Smooth muscle cell (in vitro differentiated cells): ENCODE results near the gene VDAC1. TPM values are rescaled to one million over a fixed set of nuclear protein-coding genes. Genes with fewer than 3 reads are reported as not detected.

Experiments
- DNase-seq: peaks from one replicate; lab custom pipeline; 2025; ENCODE audit not compliant: unreplicated experiment; lab: John Stamatoyannopoulos, UW
- H2AFZ ChIP-seq: fragments of 200-600 bp; sonication (generic); 2 replicates; pipeline ENCODE4 v1.6.0; 2016; ENCODE audit warnings: antibody characterized with exemption, low read depth, mild to moderate bottlenecking
- H3F3A ChIP-seq: fragments of 200-600 bp; sonication (generic); 2 replicates; pipeline ENCODE4 v1.6.0; 2017; ENCODE audit warnings: antibody characterized with exemption, low read depth
- H3K27ac ChIP-seq: fragments of 200-600 bp; sonication (generic); 2 replicates; pipeline ENCODE4 v1.5.1; 2016; ENCODE audit warnings: low read depth, mild to moderate bottlenecking
- H3K27me3 ChIP-seq: fragments of 200-600 bp; sonication (generic); 2 replicates; pipeline ENCODE4 v1.6.1; 2016; ENCODE audit warnings: low read depth, mild to moderate bottlenecking
- H3K36me3 ChIP-seq: fragments of 200-600 bp; sonication (generic); 2 replicates; pipeline ENCODE4 v1.5.1; 2016; ENCODE audit warnings: low read depth
- H3K4me1 ChIP-seq: fragments of 200-600 bp; sonication (generic); 2 replicates; pipeline ENCODE4 v1.5.1; 2016; ENCODE audit warnings: low read depth
- H3K4me2 ChIP-seq: fragments of 200-600 bp; sonication (generic); 2 replicates; pipeline ENCODE4 v1.6.0; 2016; ENCODE audit warnings: mild to moderate bottlenecking
- H3K4me3 ChIP-seq: fragments of 200-600 bp; sonication (generic); 2 replicates; pipeline ENCODE4 v1.5.1; 2016; ENCODE audit warnings: mild to moderate bottlenecking
- H3K79me2 ChIP-seq: fragments of 200-600 bp; sonication (generic); 2 replicates; pipeline ENCODE4 v1.6.0; 2016; ENCODE audit warnings: low read depth, mild to moderate bottlenecking
- H3K9ac ChIP-seq: fragments of 200-600 bp; sonication (generic); 2 replicates; pipeline ENCODE4 v1.6.0; 2016; ENCODE audit warnings: low read depth
- H3K9me3 ChIP-seq: fragments of 200-600 bp; sonication (generic); replicated peaks from 2 replicates; pipeline ENCODE4 v1.5.1; 2016; ENCODE audit warnings: low read depth
- H4K20me1 ChIP-seq: fragments of 200-600 bp; sonication (generic); 2 replicates; pipeline ENCODE4 v1.6.0; 2016; ENCODE audit warnings: low read depth
- WGBS: methylation state at CpG from one replicate; pipeline ENCODE4 v1.1.7; 2016; ENCODE audit warnings: low lambda C conversion rate; 5-methylcytosine and 5-hydroxymethylcytosine counted together
- polyA plus RNA-seq: library from polyadenylated mRNA; unstranded; fragments of >200 nt; fragmentation: Nextera tagmentation; extraction: Ambion mirVana; gene quantifications from 2 replicates; pipeline ENCODE4 v1.2.1, GENCODE V29; 2016
- total RNA-seq: library from RNA; depleted of rRNA; stranded (reverse); fragments of >200 nt; gene quantifications from 2 replicates; pipeline ENCODE4 v1.2.3, GENCODE V29; 2014
- TF ChIP-seq, protein P1 (sequence below): fragments of 200-600 bp; sonication (generic); IDR thresholded peaks from 2 replicates; pipeline ENCODE4 v1.5.1; 2017; ENCODE audit warnings: borderline replicate concordance, mild to moderate bottlenecking, antibody characterized with exemption; ENCODE audit not compliant: insufficient read depth, poor library complexity, severe bottlenecking

The VDAC1 gene
- total and polyA plus RNA-seq, 2 experiments from 2014 or later, result 221 to 252 TPM

DNA sequence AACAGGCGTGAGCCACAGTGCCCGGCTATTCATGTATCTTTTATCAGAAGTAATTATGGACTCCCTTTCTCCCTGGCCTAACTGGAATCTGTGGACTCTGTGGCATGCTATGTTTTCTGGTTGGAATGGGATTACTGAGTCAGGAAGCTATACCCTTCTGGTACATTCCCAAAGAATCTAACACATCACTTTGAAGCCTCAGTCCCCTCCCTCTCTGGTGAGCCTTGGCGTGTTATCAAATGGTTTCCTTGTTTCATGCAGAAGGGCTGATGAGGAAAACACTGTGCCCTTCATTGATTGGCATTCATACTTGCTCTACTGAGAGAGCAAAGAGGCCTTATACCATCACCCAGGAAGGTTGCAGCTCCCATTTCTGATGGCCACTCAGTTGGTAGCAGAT lies 59.2 kb downstream of the VDAC1 start:
- WGBS, result 62% methylated on average over 3 of the region's 3 CpGs
- Histone ChIP-seq H3K4me2 (no peak overlapping the region), H3K27me3 (no peaks in the 10 kb centered on the region), H3K36me3 (no peaks in the 10 kb centered on the region), H3K4me3 (no peak overlapping the region), H3K9ac (no peak overlapping the region), H3K27ac (no peak overlapping the region), H3K4me1 (no peaks in the 10 kb centered on the region), H4K20me1 (no peaks in the 10 kb centered on the region), H3K79me2 (no peaks in the 10 kb centered on the region), H2AFZ (no peak overlapping the region), H3F3A (no peaks in the 10 kb centered on the region), H3K9me3 (no peaks in the 10 kb centered on the region)
- TF ChIP-seq, protein P1, sequence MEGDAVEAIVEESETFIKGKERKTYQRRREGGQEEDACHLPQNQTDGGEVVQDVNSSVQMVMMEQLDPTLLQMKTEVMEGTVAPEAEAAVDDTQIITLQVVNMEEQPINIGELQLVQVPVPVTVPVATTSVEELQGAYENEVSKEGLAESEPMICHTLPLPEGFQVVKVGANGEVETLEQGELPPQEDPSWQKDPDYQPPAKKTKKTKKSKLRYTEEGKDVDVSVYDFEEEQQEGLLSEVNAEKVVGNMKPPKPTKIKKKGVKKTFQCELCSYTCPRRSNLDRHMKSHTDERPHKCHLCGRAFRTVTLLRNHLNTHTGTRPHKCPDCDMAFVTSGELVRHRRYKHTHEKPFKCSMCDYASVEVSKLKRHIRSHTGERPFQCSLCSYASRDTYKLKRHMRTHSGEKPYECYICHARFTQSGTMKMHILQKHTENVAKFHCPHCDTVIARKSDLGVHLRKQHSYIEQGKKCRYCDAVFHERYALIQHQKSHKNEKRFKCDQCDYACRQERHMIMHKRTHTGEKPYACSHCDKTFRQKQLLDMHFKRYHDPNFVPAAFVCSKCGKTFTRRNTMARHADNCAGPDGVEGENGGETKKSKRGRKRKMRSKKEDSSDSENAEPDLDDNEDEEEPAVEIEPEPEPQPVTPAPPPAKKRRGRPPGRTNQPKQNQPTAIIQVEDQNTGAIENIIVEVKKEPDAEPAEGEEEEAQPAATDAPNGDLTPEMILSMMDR, result no peak
- no peak for DNase-seq

DNA sequence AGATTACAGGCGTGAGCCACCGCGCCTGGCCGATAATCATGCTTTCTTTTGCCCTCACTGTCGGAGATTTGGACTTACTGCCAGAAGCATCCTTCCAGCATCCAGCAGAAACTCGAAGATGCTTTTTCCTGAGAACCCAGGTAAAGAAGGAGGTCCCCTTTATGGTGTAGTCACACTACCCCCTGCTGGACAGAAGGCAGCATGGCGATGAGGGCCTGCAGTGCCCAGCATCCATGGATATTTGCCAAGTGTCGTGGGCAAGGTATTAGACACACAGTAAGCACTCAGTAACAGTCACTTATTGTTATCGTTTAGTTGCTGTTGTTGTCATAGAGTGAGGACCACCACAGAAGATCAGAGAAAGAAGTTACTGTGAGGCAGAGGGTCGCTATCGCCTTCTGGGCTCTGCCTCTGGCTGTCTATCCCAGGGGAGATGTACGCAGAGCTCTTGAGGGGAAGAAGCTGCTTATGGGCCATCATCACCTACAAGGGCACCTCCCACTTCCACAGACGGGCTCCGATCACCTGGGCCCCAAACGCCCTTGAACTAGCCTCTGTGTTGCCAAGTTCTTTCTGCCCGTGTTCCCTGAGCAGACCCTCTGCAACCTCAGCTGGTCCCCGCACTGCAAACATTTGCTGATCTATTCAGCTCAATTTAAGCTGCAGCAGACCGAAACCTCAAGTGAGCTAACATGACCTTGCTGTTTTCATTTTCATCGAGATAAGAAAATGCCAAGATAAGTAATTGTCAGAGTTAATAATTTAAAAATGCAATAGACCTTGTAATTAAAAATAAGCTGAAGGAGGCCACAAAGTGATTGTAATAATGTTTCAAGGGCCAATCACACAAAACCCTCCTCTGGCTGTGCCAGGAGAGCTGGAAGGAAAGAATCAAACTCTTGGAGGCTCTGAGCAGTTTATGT lies 60.3 kb downstream of the VDAC1 start:
- Histone ChIP-seq H3K79me2 (no peaks in the 10 kb centered on the region), H3K9ac (no peak overlapping the region), H3K36me3 (no peaks in the 10 kb centered on the region), H3K9me3 (no peaks in the 10 kb centered on the region), H3K4me1 (no peaks in the 10 kb centered on the region), H3K4me3 (no peak overlapping the region), H3K27me3 (no peaks in the 10 kb centered on the region), H3K4me2 (no peak overlapping the region), H4K20me1 (no peaks in the 10 kb centered on the region), H2AFZ (no peak overlapping the region), H3K27ac (no peak overlapping the region), H3F3A (no peaks in the 10 kb centered on the region)
- WGBS, result 74% methylated on average over 19 of the region's 19 CpGs
- DNase-seq, result no peak
- TF ChIP-seq, protein P1, result peak; percentile 53

DNA sequence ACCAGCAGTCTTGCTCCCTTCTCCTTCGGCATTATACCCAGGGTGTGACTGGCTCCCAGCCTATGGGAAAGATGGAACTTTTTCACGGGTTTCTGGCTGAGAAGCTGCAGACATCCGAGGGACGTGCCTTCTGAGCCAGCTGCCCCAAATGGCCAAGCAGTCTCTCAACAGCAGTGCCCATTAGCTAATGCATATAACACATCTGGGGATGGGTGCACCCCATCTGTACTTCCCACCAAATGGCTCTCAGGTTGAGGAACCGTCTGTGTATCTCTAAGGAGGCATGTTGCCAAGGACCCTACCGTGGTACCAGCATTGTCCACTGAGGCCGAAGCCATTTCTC lies 61.3 kb downstream of the VDAC1 start:
- no peaks in the 10 kb centered on the region for H3K9me3 ChIP-seq
- H3K27me3 ChIP-seq, result no peaks in the 10 kb centered on the region
- TF ChIP-seq, protein P1, result no peak
- no peaks in the 10 kb centered on the region for H3K36me3 ChIP-seq
- no peak overlapping the region for H3K9ac ChIP-seq
- no peaks in the 10 kb centered on the region for H3K79me2 ChIP-seq
- no peak overlapping the region for H2AFZ ChIP-seq
- no peak overlapping the region for H3K4me3 ChIP-seq
- H3K4me2 ChIP-seq, result no peak overlapping the region
- H3K4me1 ChIP-seq, result no peaks in the 10 kb centered on the region
- H4K20me1 ChIP-seq, result no peaks in the 10 kb centered on the region
- H3F3A ChIP-seq, result no peaks in the 10 kb centered on the region
- no peak overlapping the region for H3K27ac ChIP-seq
- DNase-seq, result no peak
- WGBS, result 91% methylated on average over 7 of the region's 7 CpGs
